NB4 (cell line): ENCODE measurements around the gene WNT5A.

Experiments used
- DNase-seq: peaks from one replicate; pipeline ENCODE4 v3.0.0; 2010; ENCODE audit warnings: low read depth
- H3K4me3 ChIP-seq: one replicate; pipeline ENCODE4 v1.5.1; 2011; ENCODE audit warnings: mild to moderate bottlenecking, low read depth, low read length, moderate library complexity
- MYC ChIP-seq: IDR thresholded peaks from 2 replicates; pipeline ENCODE4 v1.6.1; 2011; ENCODE audit warnings: low read depth, low read length
- POLR2A ChIP-seq: IDR thresholded peaks from 2 replicates; pipeline ENCODE4 v1.6.1; 2011; ENCODE audit warnings: mild to moderate bottlenecking; ENCODE audit not compliant: insufficient read length; ENCODE audit errors: extremely low read depth
- TF ChIP-seq, protein P1 (sequence below): IDR thresholded peaks from one replicate; pipeline ENCODE4 v1.5.1; 2012; ENCODE audit warnings: low read depth, low read length
- TF ChIP-seq, protein P2 (sequence below): IDR thresholded peaks from 2 replicates; pipeline ENCODE4 v1.6.1; 2011; ENCODE audit warnings: low read depth, low read length

WNT5A gene

DNA sequence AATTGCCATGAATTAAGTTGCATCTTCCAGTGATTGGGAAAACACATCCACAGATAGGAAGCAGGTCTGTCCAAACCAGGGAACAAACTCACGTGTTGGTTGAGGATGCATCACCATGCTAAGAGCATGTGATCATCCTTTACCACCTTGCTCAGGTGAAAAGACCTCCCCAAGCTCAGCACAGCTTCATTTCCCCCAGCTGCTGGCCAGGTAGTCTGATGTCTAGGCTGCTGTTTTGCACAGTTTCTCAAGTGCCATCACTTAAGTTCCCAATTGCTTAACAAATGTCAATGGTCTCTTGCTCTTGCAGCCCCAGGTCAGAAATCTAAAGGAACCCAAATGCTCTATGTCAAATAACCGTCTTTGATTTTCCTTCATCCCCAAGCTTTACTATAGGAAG, 34.2 kb downstream of the WNT5A start:
- H3K4me3 ChIP-seq = no peak overlapping the region
- TF ChIP-seq, protein P1, sequence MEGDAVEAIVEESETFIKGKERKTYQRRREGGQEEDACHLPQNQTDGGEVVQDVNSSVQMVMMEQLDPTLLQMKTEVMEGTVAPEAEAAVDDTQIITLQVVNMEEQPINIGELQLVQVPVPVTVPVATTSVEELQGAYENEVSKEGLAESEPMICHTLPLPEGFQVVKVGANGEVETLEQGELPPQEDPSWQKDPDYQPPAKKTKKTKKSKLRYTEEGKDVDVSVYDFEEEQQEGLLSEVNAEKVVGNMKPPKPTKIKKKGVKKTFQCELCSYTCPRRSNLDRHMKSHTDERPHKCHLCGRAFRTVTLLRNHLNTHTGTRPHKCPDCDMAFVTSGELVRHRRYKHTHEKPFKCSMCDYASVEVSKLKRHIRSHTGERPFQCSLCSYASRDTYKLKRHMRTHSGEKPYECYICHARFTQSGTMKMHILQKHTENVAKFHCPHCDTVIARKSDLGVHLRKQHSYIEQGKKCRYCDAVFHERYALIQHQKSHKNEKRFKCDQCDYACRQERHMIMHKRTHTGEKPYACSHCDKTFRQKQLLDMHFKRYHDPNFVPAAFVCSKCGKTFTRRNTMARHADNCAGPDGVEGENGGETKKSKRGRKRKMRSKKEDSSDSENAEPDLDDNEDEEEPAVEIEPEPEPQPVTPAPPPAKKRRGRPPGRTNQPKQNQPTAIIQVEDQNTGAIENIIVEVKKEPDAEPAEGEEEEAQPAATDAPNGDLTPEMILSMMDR = no peak
- TF ChIP-seq, protein P2, sequence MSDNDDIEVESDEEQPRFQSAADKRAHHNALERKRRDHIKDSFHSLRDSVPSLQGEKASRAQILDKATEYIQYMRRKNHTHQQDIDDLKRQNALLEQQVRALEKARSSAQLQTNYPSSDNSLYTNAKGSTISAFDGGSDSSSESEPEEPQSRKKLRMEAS = no peak
- no peak for TF ChIP-seq MYC
- no peak for TF ChIP-seq POLR2A
- DNase-seq = no peak

DNA sequence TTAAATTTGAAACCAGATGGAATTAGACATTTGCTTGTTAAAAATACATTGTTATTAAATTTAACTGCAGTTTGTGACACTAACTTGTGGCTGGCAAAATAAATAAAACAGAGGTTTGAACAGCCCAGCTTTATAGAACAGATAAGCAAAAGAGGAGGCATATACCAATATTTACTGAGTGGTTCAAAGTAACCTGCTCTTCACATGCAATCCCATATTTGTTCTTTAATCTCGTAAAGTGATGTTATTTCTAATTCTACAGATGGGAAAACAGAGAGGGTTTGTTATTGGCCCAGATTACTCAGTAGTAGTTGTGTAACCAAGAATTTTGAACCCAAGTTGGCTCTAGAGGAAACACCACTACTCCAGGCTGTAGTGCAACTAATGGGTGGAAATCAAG, 37.6 kb downstream of the WNT5A start:
- no peak for DNase-seq
- TF ChIP-seq, protein P1 = no peak
- TF ChIP-seq MYC = no peak
- TF ChIP-seq, protein P2 = no peak
- H3K4me3 ChIP-seq = no peak overlapping the region

DNA sequence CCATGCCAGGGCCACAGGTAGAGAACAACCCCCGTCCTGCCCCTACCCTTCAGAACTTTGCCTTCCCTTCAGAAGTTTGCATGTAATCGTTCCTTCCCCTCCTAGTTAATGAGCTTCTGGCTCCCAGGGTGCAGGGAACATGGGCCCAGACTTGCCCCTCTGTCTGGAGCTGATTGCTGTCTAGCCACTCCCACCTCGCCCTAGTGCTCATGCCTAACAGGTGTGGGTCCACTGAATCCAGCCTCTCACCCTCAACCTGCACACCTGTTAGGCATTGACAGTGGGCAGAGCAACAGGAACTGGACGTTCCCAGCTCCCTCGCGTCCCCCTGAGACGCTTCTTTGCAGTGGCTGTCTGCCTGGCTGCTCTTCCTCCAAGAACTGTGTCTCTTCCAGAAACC, 40.3 kb downstream of the WNT5A start:
- DNase-seq = no peak
- no peak overlapping the region for H3K4me3 ChIP-seq
- no peak for TF ChIP-seq POLR2A
- TF ChIP-seq MYC = no peak
- TF ChIP-seq, protein P2 = no peak
- TF ChIP-seq, protein P1 = no peak

DNA sequence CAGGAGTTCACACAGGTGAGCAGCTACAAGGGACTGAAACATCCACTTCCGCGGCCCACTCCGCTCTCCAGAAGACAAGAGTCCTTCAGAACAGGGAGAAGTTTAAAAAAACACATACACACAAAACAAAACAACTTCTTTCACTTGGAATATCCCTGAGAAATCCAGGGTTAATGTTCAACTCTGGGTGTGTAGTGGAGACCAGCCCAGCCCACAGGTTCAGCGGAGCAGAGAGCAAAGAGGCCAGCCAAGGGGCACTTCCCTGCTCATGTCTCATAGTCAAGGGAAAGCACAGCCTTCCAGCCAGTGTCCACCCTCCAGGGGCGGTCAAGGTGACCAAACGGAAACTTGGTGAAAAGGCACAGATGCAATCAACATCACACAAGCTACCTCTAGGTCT, 41.6 kb downstream of the WNT5A start:
- TF ChIP-seq, protein P2 = no peak
- TF ChIP-seq, protein P1 = no peak
- TF ChIP-seq POLR2A (no peak), MYC (no peak)

DNA sequence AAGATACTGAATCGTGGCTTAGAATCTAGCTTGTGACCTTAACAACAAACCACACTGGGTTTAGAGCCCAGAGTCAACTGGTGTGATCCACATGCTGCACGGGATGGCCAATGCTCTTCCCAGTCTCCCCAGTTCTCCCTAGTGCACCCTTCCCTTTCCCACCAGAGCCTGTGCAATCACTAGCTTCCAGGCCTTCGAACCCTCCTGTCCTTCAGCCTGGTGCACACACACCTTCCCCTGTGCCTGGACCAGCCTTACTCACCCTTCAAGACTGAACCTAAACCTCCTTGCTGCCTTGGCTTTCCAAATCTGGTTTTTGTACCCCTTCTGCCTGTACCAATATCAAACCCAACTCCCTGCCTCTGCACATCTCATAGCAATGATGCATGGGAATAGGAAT, 43.8 kb downstream of the WNT5A start:
- no peak for DNase-seq
- no peak overlapping the region for H3K4me3 ChIP-seq
- TF ChIP-seq MYC = no peak

More for the DNA sequence above, 41.6 kb downstream of the WNT5A start:
- DNase-seq = no peak
- no peak overlapping the region for H3K4me3 ChIP-seq

DNA sequence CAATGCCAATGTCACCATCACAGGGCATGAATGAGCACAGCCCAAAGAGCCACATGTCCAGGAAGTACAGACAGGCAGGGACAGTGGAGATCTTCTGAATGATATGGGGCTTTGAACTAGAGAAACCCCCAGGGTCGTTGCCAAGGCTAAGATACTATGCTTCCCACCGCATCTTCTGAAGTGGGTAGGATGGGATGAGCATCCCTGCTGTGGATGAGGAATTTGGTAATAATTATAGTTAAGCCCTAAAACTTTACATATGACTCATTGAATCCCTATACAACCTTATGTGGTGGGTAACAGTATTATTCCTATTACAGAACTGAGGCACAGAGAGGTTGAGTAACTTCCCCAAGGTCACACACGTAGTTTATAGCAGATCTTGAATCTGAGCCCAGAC, 44.2 kb downstream of the WNT5A start:
- TF ChIP-seq, protein P2 = no peak
- TF ChIP-seq, protein P1 = no peak
- no peak for TF ChIP-seq POLR2A
- no peak for TF ChIP-seq MYC
- no peak overlapping the region for H3K4me3 ChIP-seq
- no peak for DNase-seq
